ENCODE results near the gene FAM181B.
"Not testable (repeated sequence)": the region's sequence is repeated elsewhere in the genome, so short reads cannot be mapped to it uniquely, and the experiment has no call there.

The FAM181B gene

DNA sequence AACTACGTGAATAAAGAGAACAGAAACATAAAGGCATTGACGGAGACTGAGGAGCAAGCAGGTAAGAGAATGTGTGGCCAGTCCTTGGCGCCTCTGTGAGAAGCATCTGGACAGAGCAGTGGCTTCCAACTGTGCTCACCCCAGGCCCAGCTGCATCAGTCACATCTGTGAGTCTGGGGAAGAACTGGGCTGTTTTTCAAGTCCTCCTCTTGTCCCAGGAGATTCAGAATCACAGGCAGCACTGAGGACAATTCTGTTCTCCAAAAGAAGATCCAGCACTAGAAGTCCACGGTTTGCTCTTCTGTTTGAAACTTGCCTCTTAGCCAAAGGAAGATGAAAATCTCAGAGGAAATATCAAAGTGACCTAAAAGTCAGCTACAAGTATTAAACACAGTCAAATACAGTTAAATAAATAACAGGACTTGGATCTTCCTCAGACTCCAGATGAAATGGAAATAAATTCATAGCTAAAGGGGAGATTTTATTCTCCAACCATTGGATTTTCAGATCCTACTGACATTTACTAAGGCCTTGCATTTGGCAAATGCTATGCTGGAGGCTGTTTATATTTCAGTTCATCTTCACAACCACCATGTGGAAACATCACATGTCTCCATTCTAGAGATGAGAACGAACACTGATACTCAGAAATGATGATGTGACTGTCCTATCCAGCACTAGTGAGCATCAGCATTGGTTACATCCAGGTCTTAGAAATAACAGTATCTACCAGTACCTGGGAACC is 14.1 kb downstream of the FAM181B start:
- Mint-ChIP-seq H3K4me3 (no peak overlapping the region), H3K27me3 (ENCODE audit: low read depth) (peaks cover 2% of the 10 kb centered on the region), H3K4me1 (ENCODE audit: low read depth) (no peaks in the 10 kb centered on the region), H3K36me3 (ENCODE audit: low read depth) (no peaks in the 10 kb centered on the region), H3K27ac (no peak overlapping the region), H3K9me3 (no peaks in the 10 kb centered on the region)

DNA sequence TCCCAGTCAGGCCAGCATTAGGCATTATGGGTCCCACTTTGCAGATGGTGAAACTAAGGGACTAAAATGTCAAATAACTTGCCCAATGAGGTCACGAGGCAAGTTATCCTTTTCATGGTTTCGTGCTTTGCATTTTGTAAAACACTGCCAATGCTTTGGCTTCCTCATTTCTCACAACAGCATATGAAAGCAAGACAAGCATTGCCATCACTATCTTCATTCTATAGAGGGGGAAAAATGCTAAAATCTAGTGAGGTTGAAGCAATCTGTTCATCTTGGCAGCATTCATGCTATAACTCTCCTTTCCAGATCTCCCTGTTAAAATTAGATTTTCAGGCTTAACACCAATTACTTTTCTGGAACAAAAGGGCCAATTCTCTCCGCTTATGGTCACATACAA is 14.8 kb downstream of the FAM181B start:
- no peak overlapping the region for H3K4me3 Mint-ChIP-seq
- no peaks in the 10 kb centered on the region for H3K4me1 Mint-ChIP-seq (ENCODE audit: low read depth)
- no peaks in the 10 kb centered on the region for H3K9me3 Mint-ChIP-seq
- no peaks in the 10 kb centered on the region for H3K36me3 Mint-ChIP-seq (ENCODE audit: low read depth)
- no peaks in the 10 kb centered on the region for H3K27me3 Mint-ChIP-seq (ENCODE audit: low read depth)
- no peak overlapping the region for H3K27ac Mint-ChIP-seq

- H3K4me1 Mint-ChIP-seq (ENCODE audit: low read depth): no peaks in the 10 kb centered on the region
- no peak overlapping the region for H3K4me3 Mint-ChIP-seq
- H3K27me3 Mint-ChIP-seq (ENCODE audit: low read depth): no peaks in the 10 kb centered on the region
- no peak overlapping the region for H3K27ac Mint-ChIP-seq
- H3K9me3 Mint-ChIP-seq: no peaks in the 10 kb centered on the region
- no peaks in the 10 kb centered on the region for H3K36me3 Mint-ChIP-seq (ENCODE audit: low read depth)
Measured at GRCh38 chr11:82718307-82718706, 15.4 kb downstream of the FAM181B start.

- Mint-ChIP-seq H3K9me3 (no peaks in the 10 kb centered on the region), H3K36me3 (ENCODE audit: low read depth) (no peaks in the 10 kb centered on the region), H3K4me3 (no peak overlapping the region), H3K27me3 (ENCODE audit: low read depth) (no peaks in the 10 kb centered on the region), H3K27ac (no peak overlapping the region), H3K4me1 (ENCODE audit: low read depth) (no peaks in the 10 kb centered on the region)
Measured at GRCh38 chr11:82714346-82715174, 19.1 kb downstream of the FAM181B start.

DNA sequence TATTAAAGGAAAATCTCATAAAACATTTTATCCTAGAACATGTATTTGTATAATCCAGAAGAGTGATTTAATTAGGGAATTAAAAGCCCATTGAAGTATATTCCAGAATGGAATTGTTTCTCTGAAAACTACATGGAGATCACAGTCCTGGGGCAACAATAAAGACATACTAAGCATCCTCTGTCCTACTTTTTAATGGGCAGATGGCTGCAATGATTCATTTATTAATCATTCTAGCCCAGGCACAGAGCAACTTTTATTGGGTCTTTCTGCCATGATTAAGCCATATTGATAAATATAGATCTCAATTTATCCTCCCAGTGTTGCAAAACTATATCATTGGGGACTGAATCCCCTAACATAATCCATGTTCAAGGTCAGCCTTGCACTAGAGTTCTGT is 22.0 kb downstream of the FAM181B start:
- Mint-ChIP-seq H3K27ac (no peak overlapping the region), H3K4me1 (ENCODE audit: low read depth) (no peaks in the 10 kb centered on the region), H3K9me3 (no peaks in the 10 kb centered on the region), H3K27me3 (ENCODE audit: low read depth) (no peaks in the 10 kb centered on the region), H3K4me3 (no peak overlapping the region), H3K36me3 (ENCODE audit: low read depth) (no peaks in the 10 kb centered on the region)

DNA sequence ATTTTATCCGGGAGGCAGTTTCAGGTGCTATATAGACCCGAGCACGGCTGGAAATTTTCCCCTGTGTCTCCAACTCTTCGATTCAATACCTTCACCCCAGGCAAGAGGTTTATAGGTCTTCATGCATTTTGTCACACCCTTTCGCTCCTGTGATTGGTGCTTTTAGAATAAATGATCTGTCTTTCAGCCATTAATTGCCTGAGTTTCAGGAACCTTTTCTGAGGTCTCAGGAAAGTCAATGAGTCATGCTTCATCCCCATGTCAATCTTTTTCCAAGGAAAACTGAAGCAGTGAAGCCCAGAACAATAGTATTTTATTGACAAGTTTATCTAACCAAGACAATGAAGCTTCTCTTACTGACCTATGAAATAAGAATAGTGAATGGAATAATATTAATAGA is 29.9 kb downstream of the FAM181B start:
- Mint-ChIP-seq H3K27me3 (ENCODE audit: low read depth) (peaks cover 3% of the 10 kb centered on the region), H3K4me3 (no peak overlapping the region), H3K9me3 (no peaks in the 10 kb centered on the region), H3K27ac (no peak overlapping the region), H3K36me3 (ENCODE audit: low read depth) (no peaks in the 10 kb centered on the region), H3K4me1 (ENCODE audit: low read depth) (no peaks in the 10 kb centered on the region)

DNA sequence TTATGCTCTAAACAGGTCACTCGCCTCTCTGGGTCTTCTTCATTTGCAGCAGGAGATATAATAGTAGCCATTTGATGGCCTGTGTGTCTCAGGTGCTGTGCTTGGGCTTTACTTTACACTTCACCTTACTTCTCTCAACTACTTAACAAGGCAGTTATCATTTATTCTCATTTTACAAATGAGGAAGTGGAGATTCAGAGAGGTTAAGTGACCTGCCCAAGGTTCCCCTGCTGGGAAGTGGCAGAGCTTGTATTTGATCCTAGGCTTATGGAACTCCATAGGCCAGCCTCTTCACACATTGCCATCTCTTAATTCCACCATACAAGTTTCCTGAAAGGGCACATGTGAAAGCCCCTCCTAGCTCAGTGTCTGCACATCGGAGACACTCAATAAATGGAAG is 30.4 kb downstream of the FAM181B start:
- H3K4me1 Mint-ChIP-seq (ENCODE audit: low read depth): no peaks in the 10 kb centered on the region
- no peak overlapping the region for H3K27ac Mint-ChIP-seq
- no peak overlapping the region for H3K4me3 Mint-ChIP-seq
- H3K27me3 Mint-ChIP-seq (ENCODE audit: low read depth): peaks cover 3% of the 10 kb centered on the region
- no peaks in the 10 kb centered on the region for H3K36me3 Mint-ChIP-seq (ENCODE audit: low read depth)
- H3K9me3 Mint-ChIP-seq: no peaks in the 10 kb centered on the region

DNA sequence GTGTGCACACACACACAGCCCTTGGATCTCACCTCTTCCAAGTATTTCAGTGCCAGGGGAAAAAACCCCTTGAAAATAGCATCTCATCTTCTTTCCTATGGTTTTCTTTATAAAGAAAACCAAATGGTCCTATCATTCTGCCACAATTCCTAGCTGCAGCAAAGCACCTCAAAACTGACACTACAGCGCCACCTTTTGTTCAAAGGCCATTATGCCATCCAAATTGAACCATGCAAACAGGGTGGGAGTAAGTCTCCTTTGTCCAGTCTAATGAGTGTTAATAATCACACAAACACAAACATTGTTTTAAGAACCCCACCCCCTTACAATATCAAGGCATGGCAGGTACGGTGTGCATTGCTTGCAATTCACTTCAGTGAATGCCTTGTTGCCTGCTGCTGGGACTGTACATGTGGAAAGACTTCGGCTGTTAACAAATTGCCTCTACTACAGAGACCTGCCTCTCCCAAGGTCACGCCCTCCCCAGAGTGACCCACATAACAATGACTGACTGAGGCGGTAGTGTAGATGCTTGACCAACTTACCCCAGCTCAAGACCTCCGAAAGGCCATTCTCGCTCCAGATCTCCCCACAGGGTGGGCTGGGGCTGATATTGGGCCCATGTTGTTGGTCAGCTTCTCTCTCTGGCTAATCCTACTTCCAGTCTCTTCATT is 31.7 kb downstream of the FAM181B start:
- Mint-ChIP-seq H3K4me1 (ENCODE audit: low read depth) (no peaks in the 10 kb centered on the region), H3K27ac (no peak overlapping the region), H3K36me3 (ENCODE audit: low read depth) (no peaks in the 10 kb centered on the region), H3K27me3 (ENCODE audit: low read depth) (peaks cover 3% of the 10 kb centered on the region), H3K4me3 (no peak overlapping the region), H3K9me3 (no peaks in the 10 kb centered on the region)

- Mint-ChIP-seq H3K27ac (no peak overlapping the region), H3K36me3 (ENCODE audit: low read depth) (no peaks in the 10 kb centered on the region), H3K27me3 (ENCODE audit: low read depth) (peaks cover 6% of the 10 kb centered on the region), H3K4me3 (no peak overlapping the region), H3K4me1 (ENCODE audit: low read depth) (no peaks in the 10 kb centered on the region), H3K9me3 (no peaks in the 10 kb centered on the region)
Measured at GRCh38 chr11:82698576-82699352, 34.9 kb downstream of the FAM181B start.

GRCh38 chr11:82692981-82693380 is 40.7 kb downstream of the FAM181B start:
- Mint-ChIP-seq H3K27me3 (ENCODE audit: low read depth) (peaks cover 6% of the 10 kb centered on the region), H3K9me3 (no peaks in the 10 kb centered on the region), H3K36me3 (ENCODE audit: low read depth) (no peaks in the 10 kb centered on the region), H3K4me3 (no peak overlapping the region), H3K27ac (no peak overlapping the region), H3K4me1 (ENCODE audit: low read depth) (no peaks in the 10 kb centered on the region)

DNA sequence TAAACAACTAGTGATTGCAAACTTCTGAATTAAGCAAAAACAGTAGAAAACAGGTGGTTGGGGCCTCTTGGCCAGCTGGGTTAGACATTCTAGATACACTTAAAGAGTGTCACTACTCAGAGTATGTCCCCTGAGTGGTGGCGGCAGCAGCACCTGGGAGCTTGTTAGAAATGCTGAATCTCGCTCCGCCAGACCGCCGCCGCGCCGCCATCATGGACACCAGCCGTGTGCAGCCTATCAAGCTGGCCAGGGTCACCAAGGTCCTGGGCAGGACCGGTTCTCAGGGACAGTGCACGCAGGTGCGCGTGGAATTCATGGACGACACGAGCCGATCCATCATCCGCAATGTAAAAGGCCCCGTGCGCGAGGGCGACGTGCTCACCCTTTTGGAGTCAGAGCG is 44.3 kb downstream of the FAM181B start:
- not testable (repeated sequence) for H3K4me3 Mint-ChIP-seq; H3K27ac Mint-ChIP-seq; H3K4me1 Mint-ChIP-seq (ENCODE audit: low read depth); H3K36me3 Mint-ChIP-seq (ENCODE audit: low read depth); H3K27me3 Mint-ChIP-seq (ENCODE audit: low read depth); H3K9me3 Mint-ChIP-seq

- Mint-ChIP-seq H3K4me1 (ENCODE audit: low read depth) (no peaks in the 10 kb centered on the region), H3K27me3 (ENCODE audit: low read depth) (peaks cover 8% of the 10 kb centered on the region), H3K36me3 (ENCODE audit: low read depth) (no peaks in the 10 kb centered on the region), H3K9me3 (no peaks in the 10 kb centered on the region), H3K27ac (no peak overlapping the region), H3K4me3 (no peak overlapping the region)
Measured at GRCh38 chr11:82686211-82686610, 47.5 kb downstream of the FAM181B start.

GRCh38 chr11:82683029-82683428 is 50.6 kb downstream of the FAM181B start:
- Mint-ChIP-seq H3K27me3 (ENCODE audit: low read depth) (peaks cover 8% of the 10 kb centered on the region), H3K4me3 (no peak overlapping the region), H3K4me1 (ENCODE audit: low read depth) (no peaks in the 10 kb centered on the region), H3K27ac (no peak overlapping the region), H3K9me3 (no peaks in the 10 kb centered on the region), H3K36me3 (ENCODE audit: low read depth) (no peaks in the 10 kb centered on the region)

GRCh38 chr11:82682003-82682751 is 51.5 kb downstream of the FAM181B start:
- no peak overlapping the region for H3K27ac Mint-ChIP-seq
- H3K4me3 Mint-ChIP-seq: no peak overlapping the region
- H3K9me3 Mint-ChIP-seq: no peaks in the 10 kb centered on the region

More at GRCh38 chr11:82682003-82682751, 51.5 kb downstream of the FAM181B start:
- no peaks in the 10 kb centered on the region for H3K36me3 Mint-ChIP-seq (ENCODE audit: low read depth)
- H3K4me1 Mint-ChIP-seq (ENCODE audit: low read depth): no peaks in the 10 kb centered on the region
- peaks cover 8% of the 10 kb centered on the region for H3K27me3 Mint-ChIP-seq (ENCODE audit: low read depth)

Measured in T-helper 1 cell treated with Interleukin-12 subunit alpha and Interleukin-12 subunit beta and Interleukin-4 antibody, amounts not matched to agents 30 μg/mL and 1 μg/mL, for 36 hours (primary cell).